ENCODE measurements around the gene GALNTL6.

DNA sequence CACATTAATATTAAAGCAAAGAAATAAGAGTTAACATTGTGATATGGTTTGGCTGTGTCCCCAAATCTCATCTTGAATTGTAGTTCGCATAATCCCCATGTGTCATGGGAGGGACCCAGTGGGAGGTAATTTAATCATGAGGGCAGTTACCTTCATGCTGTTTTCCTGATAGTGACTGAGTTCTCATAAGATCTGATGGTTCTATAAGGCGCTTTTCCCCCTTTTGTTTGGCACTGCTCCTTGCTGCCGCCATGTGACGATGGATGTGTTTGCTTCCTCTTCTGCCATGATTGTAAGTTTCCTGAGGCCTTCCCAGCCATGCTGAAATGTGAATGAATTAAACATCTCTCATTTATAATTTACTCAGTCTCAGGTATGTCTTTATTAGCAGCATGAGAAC lies 1201.6 kb downstream of the GALNTL6 start:
- TF ChIP-seq, protein P1, sequence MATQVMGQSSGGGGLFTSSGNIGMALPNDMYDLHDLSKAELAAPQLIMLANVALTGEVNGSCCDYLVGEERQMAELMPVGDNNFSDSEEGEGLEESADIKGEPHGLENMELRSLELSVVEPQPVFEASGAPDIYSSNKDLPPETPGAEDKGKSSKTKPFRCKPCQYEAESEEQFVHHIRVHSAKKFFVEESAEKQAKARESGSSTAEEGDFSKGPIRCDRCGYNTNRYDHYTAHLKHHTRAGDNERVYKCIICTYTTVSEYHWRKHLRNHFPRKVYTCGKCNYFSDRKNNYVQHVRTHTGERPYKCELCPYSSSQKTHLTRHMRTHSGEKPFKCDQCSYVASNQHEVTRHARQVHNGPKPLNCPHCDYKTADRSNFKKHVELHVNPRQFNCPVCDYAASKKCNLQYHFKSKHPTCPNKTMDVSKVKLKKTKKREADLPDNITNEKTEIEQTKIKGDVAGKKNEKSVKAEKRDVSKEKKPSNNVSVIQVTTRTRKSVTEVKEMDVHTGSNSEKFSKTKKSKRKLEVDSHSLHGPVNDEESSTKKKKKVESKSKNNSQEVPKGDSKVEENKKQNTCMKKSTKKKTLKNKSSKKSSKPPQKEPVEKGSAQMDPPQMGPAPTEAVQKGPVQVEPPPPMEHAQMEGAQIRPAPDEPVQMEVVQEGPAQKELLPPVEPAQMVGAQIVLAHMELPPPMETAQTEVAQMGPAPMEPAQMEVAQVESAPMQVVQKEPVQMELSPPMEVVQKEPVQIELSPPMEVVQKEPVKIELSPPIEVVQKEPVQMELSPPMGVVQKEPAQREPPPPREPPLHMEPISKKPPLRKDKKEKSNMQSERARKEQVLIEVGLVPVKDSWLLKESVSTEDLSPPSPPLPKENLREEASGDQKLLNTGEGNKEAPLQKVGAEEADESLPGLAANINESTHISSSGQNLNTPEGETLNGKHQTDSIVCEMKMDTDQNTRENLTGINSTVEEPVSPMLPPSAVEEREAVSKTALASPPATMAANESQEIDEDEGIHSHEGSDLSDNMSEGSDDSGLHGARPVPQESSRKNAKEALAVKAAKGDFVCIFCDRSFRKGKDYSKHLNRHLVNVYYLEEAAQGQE (IDR thresholded peaks at IDR 0.05; ENCODE audit: insufficient replicate concordance, low read depth): no peak
- TF ChIP-seq, protein P2, sequence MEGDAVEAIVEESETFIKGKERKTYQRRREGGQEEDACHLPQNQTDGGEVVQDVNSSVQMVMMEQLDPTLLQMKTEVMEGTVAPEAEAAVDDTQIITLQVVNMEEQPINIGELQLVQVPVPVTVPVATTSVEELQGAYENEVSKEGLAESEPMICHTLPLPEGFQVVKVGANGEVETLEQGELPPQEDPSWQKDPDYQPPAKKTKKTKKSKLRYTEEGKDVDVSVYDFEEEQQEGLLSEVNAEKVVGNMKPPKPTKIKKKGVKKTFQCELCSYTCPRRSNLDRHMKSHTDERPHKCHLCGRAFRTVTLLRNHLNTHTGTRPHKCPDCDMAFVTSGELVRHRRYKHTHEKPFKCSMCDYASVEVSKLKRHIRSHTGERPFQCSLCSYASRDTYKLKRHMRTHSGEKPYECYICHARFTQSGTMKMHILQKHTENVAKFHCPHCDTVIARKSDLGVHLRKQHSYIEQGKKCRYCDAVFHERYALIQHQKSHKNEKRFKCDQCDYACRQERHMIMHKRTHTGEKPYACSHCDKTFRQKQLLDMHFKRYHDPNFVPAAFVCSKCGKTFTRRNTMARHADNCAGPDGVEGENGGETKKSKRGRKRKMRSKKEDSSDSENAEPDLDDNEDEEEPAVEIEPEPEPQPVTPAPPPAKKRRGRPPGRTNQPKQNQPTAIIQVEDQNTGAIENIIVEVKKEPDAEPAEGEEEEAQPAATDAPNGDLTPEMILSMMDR (IDR thresholded peaks at IDR 0.05; ENCODE audit: insufficient read depth, low read length): no peak

Measured in HL-60 (cell line).